SK-N-SH (cell line): ENCODE data around the gene SNX27.

Experiments
- FOXM1 ChIP-seq: IDR thresholded peaks from 2 replicates; pipeline ENCODE4 v1.4.0; 2012; ENCODE audit warnings: low read depth, mild to moderate bottlenecking
- MXI1 ChIP-seq: IDR thresholded peaks from 2 replicates; pipeline ENCODE4 v1.6.1; 2012; ENCODE audit warnings: mild to moderate bottlenecking, low read depth, low read length, improper control_type of control experiment
- RCOR1 ChIP-seq: fragments of 150-350 bp; IDR thresholded peaks from 2 replicates; pipeline ENCODE4 v1.6.1; 2017; ENCODE audit warnings: antibody characterized with exemption, low read length
- TF ChIP-seq, protein P1 (sequence below): fragments of 200-600 bp; sonication (generic); IDR thresholded peaks from 2 replicates; pipeline ENCODE4 v1.6.1; 2017; ENCODE audit warnings: antibody characterized with exemption, mild to moderate bottlenecking, moderate library complexity

DNA sequence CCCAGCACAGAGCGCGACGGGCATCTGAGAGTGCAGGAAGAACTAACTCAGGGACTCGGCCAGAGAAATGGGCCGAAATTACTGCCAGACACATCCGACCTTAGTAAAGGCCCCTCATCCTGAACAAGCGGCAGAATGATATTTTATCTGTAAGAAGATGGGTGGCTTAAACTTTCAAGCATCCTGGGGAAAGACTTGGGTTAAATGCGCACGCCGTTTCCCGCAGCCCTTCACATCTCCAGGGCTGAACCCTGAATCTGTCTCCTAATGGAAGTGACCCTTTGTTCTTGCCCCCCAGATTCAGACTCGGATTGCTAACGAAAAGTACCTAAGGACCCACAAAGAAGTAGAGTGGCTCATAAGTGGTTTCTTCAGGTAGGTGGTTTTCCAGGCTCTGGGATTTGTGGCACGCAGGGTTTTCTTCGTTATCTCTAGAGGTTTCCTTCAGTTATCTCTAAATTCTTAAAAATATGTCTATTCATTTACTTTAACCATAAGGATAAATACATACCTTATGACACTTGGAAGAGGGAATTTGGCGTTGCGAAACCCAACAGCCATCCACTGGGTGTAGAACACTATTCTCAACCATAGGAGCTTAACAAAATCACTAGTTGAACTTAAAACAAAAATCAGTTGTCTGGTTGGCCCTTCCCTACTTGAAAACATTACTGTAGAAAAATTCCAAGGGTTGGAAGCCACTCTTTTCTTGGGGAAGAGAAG is 110.1 kb downstream of the SNX27 start:
- TF ChIP-seq, protein P1, sequence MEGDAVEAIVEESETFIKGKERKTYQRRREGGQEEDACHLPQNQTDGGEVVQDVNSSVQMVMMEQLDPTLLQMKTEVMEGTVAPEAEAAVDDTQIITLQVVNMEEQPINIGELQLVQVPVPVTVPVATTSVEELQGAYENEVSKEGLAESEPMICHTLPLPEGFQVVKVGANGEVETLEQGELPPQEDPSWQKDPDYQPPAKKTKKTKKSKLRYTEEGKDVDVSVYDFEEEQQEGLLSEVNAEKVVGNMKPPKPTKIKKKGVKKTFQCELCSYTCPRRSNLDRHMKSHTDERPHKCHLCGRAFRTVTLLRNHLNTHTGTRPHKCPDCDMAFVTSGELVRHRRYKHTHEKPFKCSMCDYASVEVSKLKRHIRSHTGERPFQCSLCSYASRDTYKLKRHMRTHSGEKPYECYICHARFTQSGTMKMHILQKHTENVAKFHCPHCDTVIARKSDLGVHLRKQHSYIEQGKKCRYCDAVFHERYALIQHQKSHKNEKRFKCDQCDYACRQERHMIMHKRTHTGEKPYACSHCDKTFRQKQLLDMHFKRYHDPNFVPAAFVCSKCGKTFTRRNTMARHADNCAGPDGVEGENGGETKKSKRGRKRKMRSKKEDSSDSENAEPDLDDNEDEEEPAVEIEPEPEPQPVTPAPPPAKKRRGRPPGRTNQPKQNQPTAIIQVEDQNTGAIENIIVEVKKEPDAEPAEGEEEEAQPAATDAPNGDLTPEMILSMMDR, result no peak
- no peak for TF ChIP-seq FOXM1
- no peak for TF ChIP-seq RCOR1
- TF ChIP-seq MXI1, result no peak
